H1 (cell line): Measurements from ENCODE around the gene NELL1. TPM values are rescaled to one million over a fixed set of nuclear protein-coding genes. Genes with fewer than 3 reads are reported as not detected.

ENCODE experiments used
- CTCF ChIA-PET: fragments of 300-600 bp; sonication (Branson Sonifier 250); formaldehyde crosslinking; loops from one replicate; lab custom pipeline; 2021; ENCODE audit not compliant: partially characterized antibody; lab: Charles Lee
- POLR2A ChIA-PET: fragments of 300-600 bp; sonication (Branson Sonifier 250); formaldehyde crosslinking; loops from one replicate; lab custom pipeline; 2021; ENCODE audit warnings: inconsistent platforms; ENCODE audit not compliant: partially characterized antibody; lab: Charles Lee
- DNase-seq, 2 experiments: peaks; one replicate each; pipeline versions ENCODE4 v3.0.0 to v3.0.0-alpha.2; 2010 to 2022; ENCODE audit warnings: low spot score in 2 of 2, low read depth in 1 of 2, mixed read lengths in 1 of 2
- FAIRE-seq: peaks from 2 replicates; lab custom pipeline; 2011; peaks lifted over from hg19 to GRCh38; lab: Jason Lieb, UNC
- H2AFZ ChIP-seq: 2 replicates; pipeline ENCODE4 v1.8.1; 2012; ENCODE audit warnings: low read length, inconsistent platforms
- H2AK5ac ChIP-seq: 2 replicates; pipeline ENCODE4 v1.6.1; 2013; ENCODE audit warnings: low read depth, low read length
- H2BK120ac ChIP-seq: replicated peaks from 2 replicates; pipeline ENCODE3; 2013; ENCODE audit warnings: low read depth, low read length, inconsistent platforms
- H2BK12ac ChIP-seq: 2 replicates; pipeline ENCODE4 v1.6.1; 2013; ENCODE audit warnings: low read depth, low read length
- H2BK15ac ChIP-seq: 2 replicates; pipeline ENCODE4 v1.6.1; 2013; ENCODE audit warnings: low read length
- H2BK20ac ChIP-seq: 2 replicates; pipeline ENCODE4 v1.6.1; 2013; ENCODE audit warnings: low read length
- H2BK5ac ChIP-seq: 2 replicates; pipeline ENCODE4 v1.6.1; 2013; ENCODE audit warnings: low read depth, low read length
- H3K14ac ChIP-seq: 2 replicates; pipeline ENCODE4 v1.6.1; 2013; ENCODE audit warnings: inconsistent platforms; ENCODE audit not compliant: insufficient read length
- H3K18ac ChIP-seq: 2 replicates; pipeline ENCODE4 v1.6.1; 2013; ENCODE audit warnings: low read length; ENCODE audit errors: extremely low read depth
- H3K23ac ChIP-seq: 2 replicates; pipeline ENCODE4 v1.6.1; 2013; ENCODE audit warnings: inconsistent platforms; ENCODE audit not compliant: insufficient read length
- H3K23me2 ChIP-seq: 2 replicates; pipeline ENCODE4 v1.6.1; 2013; ENCODE audit warnings: low read depth, low read length
- H3K27ac ChIP-seq: 2 replicates; pipeline ENCODE4 v1.6.1; 2011; ENCODE audit warnings: low read depth, low read length, inconsistent platforms
- H3K27me3 ChIP-seq, 4 experiments: replicated peaks in 1 of 4; 1 replicate in 1 of 4; 2 replicates in 3 of 4; pipeline versions ENCODE4 v1.6.1 to v1.8.1; 2011 to 2013; ENCODE audit warnings: low read length in 3 of 4, mild to moderate bottlenecking in 3 of 4, inconsistent platforms in 2 of 4, mixed read lengths in 2 of 4, moderate library complexity in 1 of 4; ENCODE audit not compliant: control insufficient read depth in 3 of 4, insufficient read depth in 3 of 4; ENCODE audit errors: extremely low read depth in 1 of 4
- H3K36me3 ChIP-seq, 4 experiments: 2 replicates each; pipeline versions ENCODE4 v1.6.1 to v1.8.1; 2011 to 2013; ENCODE audit warnings: mild to moderate bottlenecking in 4 of 4, low read length in 3 of 4, moderate library complexity in 2 of 4, control low read depth in 1 of 4, inconsistent platforms in 1 of 4; ENCODE audit not compliant: insufficient read depth in 4 of 4, control insufficient read depth in 2 of 4
- H3K4ac ChIP-seq: replicated peaks from 2 replicates; pipeline ENCODE3; 2013; ENCODE audit warnings: low read length, low read depth, mixed read lengths, inconsistent platforms; ENCODE audit not compliant: insufficient read length
- H3K4me1 ChIP-seq, 4 experiments: replicated peaks in 1 of 4; 1 replicate in 1 of 4; 2 replicates in 3 of 4; pipeline versions ENCODE4 v1.6.1 to v1.8.1; 2011 to 2013; ENCODE audit warnings: low read length in 3 of 4, inconsistent platforms in 2 of 4, mixed read lengths in 1 of 4; ENCODE audit not compliant: insufficient read depth in 4 of 4, control insufficient read depth in 3 of 4
- H3K4me2 ChIP-seq, 2 experiments: 2 replicates each; pipeline versions ENCODE4 v1.6.1 to v1.8.1; 2011 to 2013; ENCODE audit warnings: low read depth in 2 of 2, low read length in 2 of 2, control low read depth in 1 of 2, inconsistent platforms in 1 of 2, mild to moderate bottlenecking in 1 of 2; ENCODE audit not compliant: insufficient read depth in 1 of 2
- H3K4me3 ChIP-seq, 4 experiments: fragments of 200-600, 300-600 bp in 1 of 4; sonication (generic), shearing (Covaris generic), sonication (Bioruptor Twin) in 1 of 4; 2 replicates each; pipeline versions ENCODE4 v1.5.1 to v1.8.1; 2011 to 2016; ENCODE audit warnings: low read length in 4 of 4, low read depth in 3 of 4, control low read depth in 2 of 4, inconsistent platforms in 2 of 4, mild to moderate bottlenecking in 2 of 4, mixed read lengths in 1 of 4, moderate library complexity in 1 of 4; ENCODE audit not compliant: insufficient read depth in 2 of 4; ENCODE audit errors: extremely low read depth in 1 of 4
- H3K56ac ChIP-seq: replicated peaks from 2 replicates; pipeline ENCODE3; 2013; ENCODE audit warnings: low read depth, mild to moderate bottlenecking, mixed read lengths, low read length, inconsistent platforms; ENCODE audit not compliant: insufficient read length
- H3K79me1 ChIP-seq: 2 replicates; pipeline ENCODE4 v1.6.1; 2013; ENCODE audit warnings: low read depth, low read length, control low read depth
- H3K79me2 ChIP-seq, 2 experiments: 2 replicates each; pipeline versions ENCODE4 v1.6.1 to v1.8.1; 2012 to 2013; ENCODE audit warnings: low read length in 2 of 2, mild to moderate bottlenecking in 2 of 2, inconsistent platforms in 1 of 2; ENCODE audit not compliant: insufficient read depth in 2 of 2, control insufficient read depth in 1 of 2
- H3K9ac ChIP-seq, 4 experiments: replicated peaks in 1 of 4; 1 replicate in 1 of 4; 2 replicates in 3 of 4; pipeline versions ENCODE4 v1.6.1 to v1.8.1; 2011 to 2013; ENCODE audit warnings: low read depth in 3 of 4, low read length in 3 of 4, control low read depth in 2 of 4, mild to moderate bottlenecking in 2 of 4, moderate library complexity in 2 of 4, inconsistent platforms in 1 of 4; ENCODE audit errors: extremely low read depth in 1 of 4
- H3K9me3 ChIP-seq, 2 experiments: 2 replicates each; pipeline versions ENCODE4 v1.6.1 to v1.8.1; 2012 to 2013; ENCODE audit warnings: mild to moderate bottlenecking in 2 of 2, moderate library complexity in 2 of 2, control low read depth in 1 of 2, inconsistent platforms in 1 of 2, low read depth in 1 of 2, low read length in 1 of 2, mixed read lengths in 1 of 2; ENCODE audit not compliant: insufficient read depth in 2 of 2
- H4K20me1 ChIP-seq, 2 experiments: replicated peaks in 1 of 2; 2 replicates each; pipeline versions ENCODE3 to v1.8.1; 2011 to 2013; ENCODE audit warnings: inconsistent platforms in 2 of 2, low read length in 2 of 2, mild to moderate bottlenecking in 1 of 2; ENCODE audit not compliant: insufficient read depth in 2 of 2, control insufficient read depth in 1 of 2
- H4K5ac ChIP-seq: 2 replicates; pipeline ENCODE4 v1.6.1; 2013; ENCODE audit warnings: low read length, low read depth, mixed read lengths, inconsistent platforms; ENCODE audit not compliant: insufficient read length
- H4K8ac ChIP-seq: 2 replicates; pipeline ENCODE4 v1.8.0; 2013; ENCODE audit warnings: mild to moderate bottlenecking, moderate library complexity, low read length, inconsistent platforms; ENCODE audit not compliant: insufficient read depth; ENCODE audit errors: extremely low read depth
- H4K91ac ChIP-seq: replicated peaks from 2 replicates; pipeline ENCODE3; 2013; ENCODE audit warnings: low read length, mixed read lengths, inconsistent platforms; ENCODE audit not compliant: insufficient read length
- BRCA1 ChIP-seq: IDR thresholded peaks from 2 replicates; pipeline ENCODE4 v1.6.1; 2012; ENCODE audit warnings: low read depth, low read length, improper control_type of control experiment
- SIN3A ChIP-seq, 2 experiments: IDR thresholded peaks in 1 of 2; conservative IDR thresholded peaks in 1 of 2; 2 replicates each; pipeline ENCODE4 v1.6.1; 2011 to 2012; ENCODE audit warnings: low read length in 2 of 2, improper control_type of control experiment in 1 of 2, low read depth in 1 of 2, mild to moderate bottlenecking in 1 of 2
- SRF ChIP-seq: IDR thresholded peaks from 2 replicates; pipeline ENCODE4 v1.6.1; 2011; ENCODE audit warnings: mild to moderate bottlenecking, low read depth, low read length, moderate library complexity
- WGBS, 2 experiments: shearing (Covaris generic) in 1 of 2; methylation state at CpG; one replicate each; pipeline versions ENCODE4 v1.1.6 to v1.1.7; 2013 to 2015; ENCODE audit warnings: low lambda C conversion rate in 2 of 2, mixed read lengths in 2 of 2, inconsistent platforms in 1 of 2, low coverage in 1 of 2, missing lambda C conversion rate in 1 of 2; ENCODE audit not compliant: insufficient replicate concordance in 2 of 2, insufficient coverage in 1 of 2, insufficient read length in 1 of 2; ENCODE audit errors: extremely low coverage in 1 of 2, missing lambda C conversion rate in 1 of 2; 5-methylcytosine and 5-hydroxymethylcytosine counted together
- polyA plus RNA-seq, 7 experiments: library from polyadenylated mRNA; depleted of rRNA in 3 of 7; stranded (reverse) in 5 of 7; unstranded in 2 of 7; fragments of >200 nt in 5 of 7; fragments of 200-250 nt in 2 of 7; gene quantifications; 1 replicate in 5 of 7; 2 replicates in 1 of 7; 4 replicates in 1 of 7; pipeline versions ENCODE4 v1.2.1 to v1.2.3, GENCODE V29; 2011 to 2013; ENCODE audit warnings: missing spikeins in 2 of 7, mixed read lengths in 2 of 7
- total RNA-seq: library from RNA; stranded (reverse); fragmentation: NEBNext Ultra II Directional; extraction: Animal tissue kit (Norgen Biotek cat#: 25700); gene quantifications from 2 replicates; pipeline ENCODE4 v1.2.1, GENCODE V29; 2021

Gene NELL1
- total and polyA plus RNA-seq, 2 of the 8 experiments (the other 6 are each of a cell fraction or from before 2014, with no cell fraction given), result 0.21 TPM; not detected in 1

- H3K23me2 ChIP-seq, result no peaks in the 10 kb centered on the region
- no peak overlapping the region for H2BK20ac ChIP-seq
- no peak overlapping the region for H3K14ac ChIP-seq
- no peak overlapping the region for H2BK5ac ChIP-seq
- WGBS, 2 experiments, result 88% methylated on average over 1 of the region's 1 CpG; no CpG with 5 or more reads in 1 of the 2 experiments
- no peaks in the 10 kb centered on the region for H3K27me3 ChIP-seq
- no peak overlapping the region for H2BK12ac ChIP-seq
- no peaks in the 10 kb centered on the region for H4K20me1 ChIP-seq
- H2AFZ ChIP-seq, result no peak overlapping the region
- DNase-seq (no peak), FAIRE-seq (peak; percentile 52)
- no peak overlapping the region for H2BK120ac ChIP-seq
- H4K91ac ChIP-seq, result no peak overlapping the region
- no peaks in the 10 kb centered on the region for H3K79me1 ChIP-seq
- H3K9ac ChIP-seq, result no peak overlapping the region
- no peak overlapping the region for H4K5ac ChIP-seq
- H3K4me3 ChIP-seq, result no peak overlapping the region
- H4K8ac ChIP-seq, result no peak overlapping the region
- H3K23ac ChIP-seq, result no peak overlapping the region
- no peaks in the 10 kb centered on the region for H3K36me3 ChIP-seq
- H3K9me3 ChIP-seq, result no peaks in the 10 kb centered on the region
- H2BK15ac ChIP-seq, result no peak overlapping the region
- ChIA-PET CTCF (interaction anchor here (0.5 kb wide), 1 partner anchor 79 kb away, joined by 5 read pairs; no protein-coding TSS in a partner anchor), POLR2A (no interaction called here)
- no peak overlapping the region for H3K4ac ChIP-seq
- H3K27ac ChIP-seq, result no peak overlapping the region
- no peaks in the 10 kb centered on the region for H3K79me2 ChIP-seq
- H3K56ac ChIP-seq, result no peak overlapping the region
- H2AK5ac ChIP-seq, result no peak overlapping the region
- H3K18ac ChIP-seq, result no peak overlapping the region
- H3K4me1 ChIP-seq, result no peaks in the 10 kb centered on the region
- no peak overlapping the region for H3K4me2 ChIP-seq
- TF ChIP-seq BRCA1 (no peak), SRF (no peak), SIN3A (conservative IDR thresholded peaks at IDR 0.05 in 1 of 2, IDR thresholded peaks at IDR 0.05 in 1 of 2; ENCODE audit: low read depth in 1 of 2, low read length in 2 of 2) (no peak)
Measured at GRCh38 chr11:20854215-20854955, 185.0 kb downstream of the NELL1 start.
